Head of caudate nucleus (tissue), 42 donors: ENCODE results near the gene SURF4.
"Not testable (repeated sequence)": the region's sequence is repeated elsewhere in the genome, so short reads cannot be mapped to it uniquely, and the experiment has no call there.

Source experiments
- DNase-seq, 42 donors: peaks; one replicate each; pipeline versions ENCODE4 v3.0.0 to v3.0.0-alpha.2; 2020 to 2021; ENCODE audit warnings: mixed read lengths in 7 of 42
- intact Hi-C: fragments of 100-400 bp; cut with DNase I; formaldehyde crosslinking; loops from one replicate; pipeline ENCODE4 v1.15.0; 2022

Gene SURF4

GRCh38 chr9:133402689-133403088 is 26.8 kb upstream of the SURF4 start:
- DNase-seq, result no peak
- intact Hi-C loops, result no loop called here

GRCh38 chr9:133401588-133401987 is 25.7 kb upstream of the SURF4 start:
- intact Hi-C loops, result no loop called here
- no peak for DNase-seq

- DNase-seq, result no peak
- intact Hi-C loops, result no loop called here
These were observed 24.4 kb upstream of the SURF4 start for GRCh38 chr9:133400292-133400691.

GRCh38 chr9:133397895-133398294 is 22.0 kb upstream of the SURF4 start:
- intact Hi-C loops, result no loop called here
- no peak for DNase-seq

- intact Hi-C loops, result no loop called here
- DNase-seq, result no peak
These were observed 21.5 kb upstream of the SURF4 start for GRCh38 chr9:133397370-133397769.

GRCh38 chr9:133396952-133397351 is 21.1 kb upstream of the SURF4 start:
- intact Hi-C loops, result no loop called here

GRCh38 chr9:133394687-133395271 is 18.9 kb upstream of the SURF4 start:
- intact Hi-C loops, result no loop called here

More at GRCh38 chr9:133396952-133397351, 21.1 kb upstream of the SURF4 start:
- DNase-seq, result peak in 6 of 42 donors; percentile 18 to 51 (median 33)

GRCh38 chr9:133393399-133393798 is 17.5 kb upstream of the SURF4 start:
- intact Hi-C loops, result no loop called here
- no peak for DNase-seq

More at GRCh38 chr9:133394687-133395271, 18.9 kb upstream of the SURF4 start:
- no peak for DNase-seq

GRCh38 chr9:133392308-133392707 is 16.4 kb upstream of the SURF4 start:
- intact Hi-C loops, DNase-seq: not testable (repeated sequence)

GRCh38 chr9:133391449-133391848 is 15.6 kb upstream of the SURF4 start:
- intact Hi-C loops, DNase-seq: not testable (repeated sequence)

GRCh38 chr9:133390713-133391112 is 14.9 kb upstream of the SURF4 start:
- intact Hi-C loops, result no loop called here
- DNase-seq, result no peak

GRCh38 chr9:133389562-133389961 is 13.7 kb upstream of the SURF4 start:
- no peak for DNase-seq
- intact Hi-C loops, result no loop called here

- intact Hi-C loops, result no loop called here
- DNase-seq, result no peak
These were observed 13.2 kb upstream of the SURF4 start for GRCh38 chr9:133389025-133389557.

- DNase-seq, result no peak
- intact Hi-C loops, result no loop called here
These were observed 11.8 kb upstream of the SURF4 start for GRCh38 chr9:133387680-133388079.

GRCh38 chr9:133386338-133386737 is 10.5 kb upstream of the SURF4 start:
- DNase-seq, result no peak
- intact Hi-C loops, result no loop called here

- intact Hi-C loops, result no loop called here
- DNase-seq, result peak in 3 of 42 donors; percentile 20 to 24 (median 22)
These were observed 9.6 kb upstream of the SURF4 start for GRCh38 chr9:133385452-133385851.

- intact Hi-C loops, result no loop called here
- DNase-seq, result no peak
These were observed 9.0 kb upstream of the SURF4 start for GRCh38 chr9:133384736-133385321.

- no peak for DNase-seq
- intact Hi-C loops, result no loop called here
These were observed 7.6 kb upstream of the SURF4 start for GRCh38 chr9:133383438-133383837.

- no peak for DNase-seq
- intact Hi-C loops, result no loop called here
These were observed 6.8 kb upstream of the SURF4 start for GRCh38 chr9:133382507-133383141.

GRCh38 chr9:133380734-133381133 is 4.9 kb upstream of the SURF4 start:
- no peak for DNase-seq
- intact Hi-C loops, result no loop called here
